AG04450 (cell line): ENCODE data around the gene NRCAM. TPM values are rescaled to one million over a fixed set of nuclear protein-coding genes. Genes with fewer than 3 reads are reported as not detected.

ENCODE experiments used
- CTCF ChIA-PET: fragments of 300-600, 350-600 bp; formaldehyde crosslinking; extraction: SDS; loops from one replicate; lab custom pipeline; 2022; ENCODE audit warnings: antibody characterized with exemption, inconsistent platforms; lab: Charles Lee
- POLR2A ChIA-PET: fragments of 350-600 bp; formaldehyde crosslinking; extraction: SDS; loops from one replicate; lab custom pipeline; 2021; ENCODE audit warnings: antibody characterized with exemption, inconsistent platforms; lab: Yijun Ruan, JAX
- DNase-seq: peaks from one replicate; pipeline ENCODE4 v3.0.0-alpha.2; 2011; ENCODE audit warnings: low read depth, low spot score
- H3K27ac ChIP-seq: one replicate; pipeline ENCODE4 v1.5.1; 2012; ENCODE audit warnings: low read depth, low read length, control low read depth
- H3K27me3 ChIP-seq: one replicate; pipeline ENCODE4 v1.6.0; 2012; ENCODE audit warnings: low read length; ENCODE audit not compliant: control insufficient read depth, insufficient read depth
- H3K4me3 ChIP-seq: 2 replicates; pipeline ENCODE4 v1.5.1; 2011; ENCODE audit warnings: mild to moderate bottlenecking, low read depth, low read length, control low read depth
- H3K9me3 ChIP-seq: 2 replicates; pipeline ENCODE4 v1.5.1; 2012; ENCODE audit warnings: low read length; ENCODE audit not compliant: control insufficient read depth, insufficient read depth
- CTCF ChIP-seq: IDR thresholded peaks from 2 replicates; pipeline ENCODE4 v1.5.1; 2011; ENCODE audit warnings: low read depth, low read length, control low read depth, inconsistent platforms
- polyA plus RNA-seq: library from polyadenylated mRNA; depleted of rRNA; stranded (reverse); fragments of >200 nt; gene quantifications from 2 replicates; pipeline ENCODE4 v1.2.3, GENCODE V29; 2011

Gene NRCAM
- polyA plus RNA-seq, 1 experiment, result 0.66 TPM

- no peak for DNase-seq
- Histone ChIP-seq H3K9me3 (no peaks in the 10 kb centered on the region), H3K4me3 (no peak overlapping the region), H3K27ac (no peak overlapping the region), H3K27me3 (peaks cover 3% of the 10 kb centered on the region)
- CTCF ChIA-PET, result no interaction called here
- no peak for TF ChIP-seq CTCF
- POLR2A ChIA-PET, result no interaction called here
Observed at GRCh38 chr7:108413337-108413736, 42.9 kb downstream of the NRCAM start.

- Histone ChIP-seq H3K4me3 (no peak overlapping the region), H3K9me3 (no peaks in the 10 kb centered on the region), H3K27me3 (peaks cover 3% of the 10 kb centered on the region), H3K27ac (no peak overlapping the region)
- POLR2A ChIA-PET, result no interaction called here
- CTCF ChIA-PET, result interaction anchor here (0.5 kb wide), 1 partner anchor 53 kb away, joined by 4 read pairs; no protein-coding TSS in a partner anchor
- TF ChIP-seq CTCF, result no peak
- DNase-seq, result no peak
Observed at GRCh38 chr7:108409146-108409545, 47.1 kb downstream of the NRCAM start.

GRCh38 chr7:108408296-108408991 is 47.8 kb downstream of the NRCAM start:
- peaks cover 3% of the 10 kb centered on the region for H3K27me3 ChIP-seq
- CTCF ChIA-PET, result no interaction called here
- no peak for TF ChIP-seq CTCF
- H3K27ac ChIP-seq, result no peak overlapping the region
- DNase-seq, result no peak
- no peak overlapping the region for H3K4me3 ChIP-seq
- no peaks in the 10 kb centered on the region for H3K9me3 ChIP-seq
- POLR2A ChIA-PET, result no interaction called here

GRCh38 chr7:108407676-108408075 is 48.6 kb downstream of the NRCAM start:
- ChIA-PET POLR2A (no interaction called here), CTCF (interaction anchor here (0.9 kb wide), 1 partner anchor 89 kb away, joined by 3 read pairs; no protein-coding TSS in a partner anchor)
- no peak for TF ChIP-seq CTCF
- Histone ChIP-seq H3K27me3 (peaks cover 3% of the 10 kb centered on the region), H3K9me3 (no peaks in the 10 kb centered on the region), H3K4me3 (no peak overlapping the region), H3K27ac (no peak overlapping the region)
- DNase-seq, result no peak

- Histone ChIP-seq H3K4me3 (no peak overlapping the region), H3K27ac (no peak overlapping the region), H3K9me3 (no peaks in the 10 kb centered on the region), H3K27me3 (peaks cover 3% of the 10 kb centered on the region)
- TF ChIP-seq CTCF, result no peak
- POLR2A ChIA-PET, result no interaction called here
- CTCF ChIA-PET, result interaction anchor here (0.9 kb wide), 1 partner anchor 90 kb away, joined by 3 read pairs; no protein-coding TSS in a partner anchor
- peak; percentile 11 for DNase-seq
Observed at GRCh38 chr7:108406222-108406890, 49.9 kb downstream of the NRCAM start.
